ENCODE measurements around the gene TMEM69.
A peak's percentile ranks its signal among the peaks of the same experiment; 100 is the strongest.

DNA sequence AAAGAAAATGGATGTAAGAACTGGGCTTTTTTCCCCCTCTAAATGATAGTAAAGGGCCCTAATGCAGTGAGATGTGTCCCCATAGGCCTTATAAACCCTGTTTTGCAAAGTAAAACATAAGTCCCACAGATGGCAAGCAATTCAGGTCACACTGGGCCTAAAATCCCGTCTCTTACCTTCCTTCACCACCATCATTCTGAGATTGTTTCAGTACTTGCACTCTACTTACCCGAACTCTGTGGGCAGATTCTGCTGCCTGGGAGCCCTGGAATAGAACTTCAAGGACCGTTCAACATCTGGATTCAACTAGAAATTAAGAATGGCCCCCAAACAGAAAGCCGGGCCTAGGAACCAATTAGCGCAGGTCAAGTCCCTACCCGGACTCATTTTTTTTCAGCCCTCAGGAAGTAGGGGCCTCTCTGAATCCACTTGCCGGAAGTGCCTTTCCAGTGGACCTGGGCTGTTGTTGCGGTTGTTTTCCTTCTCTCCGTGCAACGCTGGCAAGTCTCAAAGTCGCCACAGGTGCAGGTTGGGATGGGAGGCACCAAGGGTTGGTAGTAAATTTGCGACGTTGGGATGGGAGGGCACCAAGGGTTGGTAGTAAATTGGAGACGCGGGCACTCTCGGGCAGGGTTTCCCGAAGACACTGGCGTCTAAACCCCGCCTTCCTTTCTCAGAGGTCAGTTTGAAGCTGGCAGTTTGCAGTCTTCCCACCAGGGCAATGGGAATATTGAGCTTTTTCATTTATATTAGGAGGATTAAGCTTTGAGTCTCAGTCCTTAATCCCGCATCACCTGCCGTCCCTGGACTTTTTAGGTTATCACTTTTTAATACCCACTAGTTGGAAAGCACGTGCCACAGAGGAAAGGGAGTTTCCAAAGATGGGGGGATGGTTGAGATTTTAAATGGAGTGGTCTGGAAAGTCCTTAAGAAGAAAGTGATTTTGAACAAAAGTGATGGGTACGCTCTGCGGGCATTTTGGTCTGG, at the start of gene TMEM69:
- TF ChIP-seq CEBPB (IDR thresholded peaks at IDR 0.05; ENCODE audit: low read depth, low read length) (no peak), BHLHE40 (IDR thresholded peaks at IDR 0.05; ENCODE audit: low read depth, low read length) (peak; percentile 86), NFE2L2 (IDR thresholded peaks at IDR 0.05; ENCODE audit: low read depth, low read length) (no peak)
- TF ChIP-seq, protein P1, sequence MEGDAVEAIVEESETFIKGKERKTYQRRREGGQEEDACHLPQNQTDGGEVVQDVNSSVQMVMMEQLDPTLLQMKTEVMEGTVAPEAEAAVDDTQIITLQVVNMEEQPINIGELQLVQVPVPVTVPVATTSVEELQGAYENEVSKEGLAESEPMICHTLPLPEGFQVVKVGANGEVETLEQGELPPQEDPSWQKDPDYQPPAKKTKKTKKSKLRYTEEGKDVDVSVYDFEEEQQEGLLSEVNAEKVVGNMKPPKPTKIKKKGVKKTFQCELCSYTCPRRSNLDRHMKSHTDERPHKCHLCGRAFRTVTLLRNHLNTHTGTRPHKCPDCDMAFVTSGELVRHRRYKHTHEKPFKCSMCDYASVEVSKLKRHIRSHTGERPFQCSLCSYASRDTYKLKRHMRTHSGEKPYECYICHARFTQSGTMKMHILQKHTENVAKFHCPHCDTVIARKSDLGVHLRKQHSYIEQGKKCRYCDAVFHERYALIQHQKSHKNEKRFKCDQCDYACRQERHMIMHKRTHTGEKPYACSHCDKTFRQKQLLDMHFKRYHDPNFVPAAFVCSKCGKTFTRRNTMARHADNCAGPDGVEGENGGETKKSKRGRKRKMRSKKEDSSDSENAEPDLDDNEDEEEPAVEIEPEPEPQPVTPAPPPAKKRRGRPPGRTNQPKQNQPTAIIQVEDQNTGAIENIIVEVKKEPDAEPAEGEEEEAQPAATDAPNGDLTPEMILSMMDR (conservative IDR thresholded peaks at IDR 0.05; ENCODE audit: low read depth, low read length), result peak; percentile 6; the same call in 1 of the 2 replicates
